ENCODE data around the gene FLYWCH2.
"Not testable (repeated sequence)": the region's sequence is repeated elsewhere in the genome, so short reads cannot be mapped to it uniquely, and the experiment has no call there.

Gene FLYWCH2

DNA sequence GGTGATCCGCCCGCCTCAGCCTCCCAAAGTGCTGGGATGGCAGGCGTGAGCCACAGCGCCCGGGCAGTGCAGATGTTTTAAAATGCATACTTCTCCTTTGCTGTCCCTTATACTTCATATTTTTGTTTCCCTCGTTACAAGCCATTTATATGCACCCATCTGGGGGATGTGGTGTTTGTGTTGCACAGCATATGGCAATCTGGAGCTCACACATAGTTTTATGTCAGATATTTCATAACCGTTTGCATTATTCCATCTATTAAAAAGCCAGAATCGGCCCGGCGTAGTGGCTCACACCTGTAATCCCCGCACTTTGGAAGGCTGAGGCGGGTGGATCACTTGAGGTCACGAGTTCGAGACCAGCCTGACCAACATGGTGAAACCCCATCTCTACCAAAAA lies 40.5 kb downstream of the FLYWCH2 start:
- no peaks in the 10 kb centered on the region for H3K27me3 Mint-ChIP-seq (ENCODE audit: low read depth)
- peaks cover 25% of the 10 kb centered on the region for H3K36me3 Mint-ChIP-seq (ENCODE audit: low read depth)
- TF ChIP-seq, protein P1, sequence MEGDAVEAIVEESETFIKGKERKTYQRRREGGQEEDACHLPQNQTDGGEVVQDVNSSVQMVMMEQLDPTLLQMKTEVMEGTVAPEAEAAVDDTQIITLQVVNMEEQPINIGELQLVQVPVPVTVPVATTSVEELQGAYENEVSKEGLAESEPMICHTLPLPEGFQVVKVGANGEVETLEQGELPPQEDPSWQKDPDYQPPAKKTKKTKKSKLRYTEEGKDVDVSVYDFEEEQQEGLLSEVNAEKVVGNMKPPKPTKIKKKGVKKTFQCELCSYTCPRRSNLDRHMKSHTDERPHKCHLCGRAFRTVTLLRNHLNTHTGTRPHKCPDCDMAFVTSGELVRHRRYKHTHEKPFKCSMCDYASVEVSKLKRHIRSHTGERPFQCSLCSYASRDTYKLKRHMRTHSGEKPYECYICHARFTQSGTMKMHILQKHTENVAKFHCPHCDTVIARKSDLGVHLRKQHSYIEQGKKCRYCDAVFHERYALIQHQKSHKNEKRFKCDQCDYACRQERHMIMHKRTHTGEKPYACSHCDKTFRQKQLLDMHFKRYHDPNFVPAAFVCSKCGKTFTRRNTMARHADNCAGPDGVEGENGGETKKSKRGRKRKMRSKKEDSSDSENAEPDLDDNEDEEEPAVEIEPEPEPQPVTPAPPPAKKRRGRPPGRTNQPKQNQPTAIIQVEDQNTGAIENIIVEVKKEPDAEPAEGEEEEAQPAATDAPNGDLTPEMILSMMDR (IDR thresholded peaks at IDR 0.05; ENCODE audit: unreplicated experiment in 3 of 3): no peak
- no peak overlapping the region for H3K4me3 Mint-ChIP-seq
- no peaks in the 10 kb centered on the region for H3K9me3 Mint-ChIP-seq
- peaks cover 16% of the 10 kb centered on the region for H3K4me1 Mint-ChIP-seq
- no peak overlapping the region for H3K27ac Mint-ChIP-seq

DNA sequence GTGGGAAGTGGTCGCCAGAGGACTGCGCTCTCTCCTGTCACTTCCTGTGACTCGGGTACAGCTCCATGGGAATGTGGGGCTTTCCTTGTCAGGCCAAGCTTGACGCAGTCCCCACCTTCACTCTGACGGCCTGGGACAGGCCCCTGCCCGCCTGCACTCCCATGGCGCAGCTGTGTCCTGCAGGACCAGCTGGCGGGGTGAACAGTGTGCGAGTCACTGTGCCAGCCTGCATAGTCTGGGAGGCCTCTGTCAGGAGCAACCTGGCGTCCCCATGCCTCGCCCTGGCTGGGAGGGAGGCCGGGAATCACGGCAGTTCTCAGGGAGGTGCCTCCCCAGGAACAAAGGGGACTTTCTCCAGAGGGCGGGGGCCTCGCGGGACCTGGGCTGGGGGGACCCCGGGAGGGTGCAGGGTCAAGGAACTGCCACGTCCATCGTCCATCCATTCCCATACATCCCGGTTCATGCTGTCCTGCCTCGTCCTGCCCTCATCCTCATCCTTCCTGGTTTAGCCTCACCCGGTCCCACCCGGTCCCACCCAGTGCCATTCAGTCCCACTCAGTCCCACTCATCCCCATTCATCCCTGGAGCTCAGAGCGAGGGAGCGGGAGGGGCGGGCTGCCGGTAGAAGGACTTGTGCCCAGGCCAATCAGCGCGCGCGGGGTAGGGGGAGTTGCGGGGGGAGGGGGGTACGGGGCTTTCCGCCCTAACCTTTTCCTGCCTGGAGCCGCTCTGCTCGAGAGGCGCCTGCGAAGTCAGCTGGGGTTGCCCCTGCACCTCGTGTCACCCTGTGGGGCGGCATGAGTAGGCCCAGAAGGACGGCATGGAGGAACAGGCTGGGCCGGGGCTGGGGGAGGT lies 42.1 kb downstream of the FLYWCH2 start:
- TF ChIP-seq, protein P1 (IDR thresholded peaks at IDR 0.05; ENCODE audit: unreplicated experiment in 3 of 3): no peak
- Mint-ChIP-seq H3K27me3 (ENCODE audit: low read depth) (no peaks in the 10 kb centered on the region), H3K27ac (no peak overlapping the region), H3K4me3 (no peak overlapping the region), H3K9me3 (no peaks in the 10 kb centered on the region), H3K4me1 (peaks cover 11% of the 10 kb centered on the region), H3K36me3 (ENCODE audit: low read depth) (peaks cover 15% of the 10 kb centered on the region)

DNA sequence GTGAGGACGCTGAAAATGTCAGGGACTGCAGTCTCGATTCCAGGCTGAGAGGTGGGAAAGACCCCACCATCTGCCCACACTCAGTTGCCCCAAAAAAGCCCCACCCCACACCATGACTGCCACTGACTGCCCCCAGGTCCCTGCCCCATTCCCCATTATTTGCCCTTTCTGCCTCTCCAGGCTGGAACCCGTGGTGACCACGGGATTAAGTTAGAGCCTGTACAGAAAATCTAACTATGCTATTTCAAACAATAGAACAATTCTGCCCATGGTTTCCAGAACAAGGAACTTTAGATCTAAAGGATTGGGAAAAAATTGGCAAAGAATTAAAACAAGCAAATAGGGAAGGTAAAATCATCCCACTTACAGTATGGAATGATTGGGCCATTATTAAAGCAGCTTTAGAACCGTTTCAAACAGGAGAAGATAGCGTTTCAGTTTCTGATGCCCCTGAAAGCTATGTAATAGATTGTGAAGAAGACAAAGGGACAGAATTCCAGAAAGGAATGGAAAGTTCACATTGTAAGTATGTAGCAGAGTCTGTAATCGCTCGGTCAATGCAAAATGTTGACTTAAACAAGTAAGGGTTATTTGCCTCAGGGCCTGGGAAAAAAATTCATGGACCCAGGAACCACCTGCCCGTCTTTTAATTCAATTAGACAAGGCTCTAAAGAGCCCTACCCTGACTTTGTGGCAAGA lies 43.1 kb downstream of the FLYWCH2 start:
- Mint-ChIP-seq H3K9me3 (no peaks in the 10 kb centered on the region), H3K4me3 (no peak overlapping the region), H3K4me1 (peaks cover 11% of the 10 kb centered on the region), H3K36me3 (ENCODE audit: low read depth) (peaks cover 15% of the 10 kb centered on the region), H3K27ac (no peak overlapping the region), H3K27me3 (ENCODE audit: low read depth) (no peaks in the 10 kb centered on the region)
- TF ChIP-seq, protein P1 (IDR thresholded peaks at IDR 0.05; ENCODE audit: unreplicated experiment in 3 of 3): no peak

DNA sequence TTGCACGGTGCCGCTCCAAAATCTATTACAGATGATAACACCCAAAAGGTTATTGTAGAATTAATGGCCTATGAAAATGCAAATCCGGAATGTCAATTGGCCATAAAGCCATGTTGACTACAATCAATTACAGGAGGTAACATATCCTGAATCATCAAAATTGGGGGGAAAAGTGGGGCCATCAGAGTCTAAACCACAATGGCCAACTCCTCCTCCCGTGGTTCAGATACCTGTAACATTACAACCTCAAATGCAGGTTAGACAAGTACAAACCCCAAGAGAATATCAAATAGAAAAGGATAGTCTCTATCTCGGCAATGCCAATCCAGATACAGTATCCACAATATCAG lies 43.6 kb downstream of the FLYWCH2 start:
- H3K9me3 Mint-ChIP-seq: no peaks in the 10 kb centered on the region
- H3K4me1 Mint-ChIP-seq: peaks cover 11% of the 10 kb centered on the region
- peaks cover 15% of the 10 kb centered on the region for H3K36me3 Mint-ChIP-seq (ENCODE audit: low read depth)
- no peak overlapping the region for H3K4me3 Mint-ChIP-seq
- TF ChIP-seq, protein P1 (IDR thresholded peaks at IDR 0.05; ENCODE audit: unreplicated experiment in 3 of 3): no peak
- H3K27ac Mint-ChIP-seq: no peak overlapping the region
- no peaks in the 10 kb centered on the region for H3K27me3 Mint-ChIP-seq (ENCODE audit: low read depth)

DNA sequence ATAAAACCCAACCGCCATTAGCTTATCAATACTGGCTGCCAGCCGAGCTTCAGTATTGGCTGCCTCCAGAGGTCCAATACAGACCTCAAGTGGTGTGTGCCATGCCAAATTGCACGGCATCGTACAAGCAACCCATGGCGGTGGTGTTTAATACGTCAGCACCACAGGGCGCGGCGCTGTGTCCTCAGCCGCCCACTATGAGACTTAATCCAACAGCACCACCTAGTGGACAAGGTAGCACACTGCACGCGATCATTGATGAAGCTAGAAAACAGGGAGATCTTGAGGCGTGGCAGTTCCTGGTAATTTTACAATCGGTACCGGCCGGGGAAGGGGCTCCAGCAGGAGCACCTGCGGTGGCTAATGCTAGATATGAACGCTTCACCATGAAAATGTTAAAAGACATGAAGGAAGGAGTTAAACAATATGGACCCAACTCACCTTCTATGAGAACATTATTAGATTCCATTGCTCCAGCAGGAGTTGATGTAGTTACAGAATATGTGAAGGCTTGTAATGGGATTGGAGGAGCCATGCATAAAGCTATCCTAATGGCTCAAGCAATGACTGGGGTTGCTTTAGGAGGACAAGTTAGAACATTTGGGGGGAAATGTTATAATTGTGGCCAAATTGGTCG lies 44.1 kb downstream of the FLYWCH2 start:
- Mint-ChIP-seq H3K27ac (no peak overlapping the region), H3K4me3 (no peak overlapping the region)

DNA sequence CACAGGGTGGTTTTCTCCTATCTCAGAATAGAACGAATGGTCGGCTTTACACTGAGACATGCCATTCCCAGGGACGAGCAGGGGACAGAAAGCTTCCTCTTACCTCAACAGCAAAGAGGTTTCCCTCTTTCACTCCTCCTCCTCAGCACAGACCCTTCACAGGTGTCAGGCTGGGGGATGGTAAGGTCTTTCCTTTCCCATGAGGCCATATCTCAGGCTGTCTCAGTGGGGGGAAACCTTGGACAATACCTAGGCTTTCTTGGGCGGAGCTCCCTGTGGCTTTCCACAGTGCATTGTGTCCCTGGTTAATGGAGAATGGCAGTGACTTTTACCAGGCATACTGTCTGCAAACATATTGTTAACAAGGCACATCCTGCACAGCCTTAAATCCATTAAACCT lies 45.1 kb downstream of the FLYWCH2 start:
- H3K27me3 Mint-ChIP-seq (ENCODE audit: low read depth); H3K9me3 Mint-ChIP-seq; H3K36me3 Mint-ChIP-seq (ENCODE audit: low read depth); H3K4me3 Mint-ChIP-seq: not testable (repeated sequence)
- Mint-ChIP-seq H3K27ac (peak overlapping the region; percentile 44 to 83 (median 76)), H3K4me1 (peaks cover 11% of the 10 kb centered on the region)

More for the DNA sequence above, 44.1 kb downstream of the FLYWCH2 start:
- H3K4me1 Mint-ChIP-seq: peaks cover 11% of the 10 kb centered on the region
- H3K27me3 Mint-ChIP-seq (ENCODE audit: low read depth): no peaks in the 10 kb centered on the region
- H3K9me3 Mint-ChIP-seq: no peaks in the 10 kb centered on the region
- peaks cover 12% of the 10 kb centered on the region for H3K36me3 Mint-ChIP-seq (ENCODE audit: low read depth)
- TF ChIP-seq, protein P1 (IDR thresholded peaks at IDR 0.05; ENCODE audit: unreplicated experiment in 3 of 3): peak; percentile 88 to 93 (median 91)

All from nephron (organoid).